H7 (cell line): Measurements from ENCODE around the gene CYB5R4. TPM values are rescaled to one million over a fixed set of nuclear protein-coding genes. Genes with fewer than 3 reads are reported as not detected.
A peak's percentile ranks its signal among the peaks of the same experiment; 100 is the strongest.

Source experiments
- DNase-seq: peaks from one replicate; pipeline ENCODE4 v3.0.0; 2012
- H3K27me3 ChIP-seq: 2 replicates; pipeline ENCODE4 v1.6.0; 2011; ENCODE audit warnings: mild to moderate bottlenecking, low read length; ENCODE audit not compliant: control insufficient read depth, insufficient read depth
- H3K36me3 ChIP-seq: replicated peaks from 2 replicates; pipeline ENCODE4 v1.5.1; 2011; ENCODE audit warnings: low read length; ENCODE audit not compliant: control insufficient read depth, insufficient read depth
- H3K4me3 ChIP-seq: 2 replicates; pipeline ENCODE4 v1.5.1; 2011; ENCODE audit warnings: low read depth, mild to moderate bottlenecking, control low read depth, low read length, moderate library complexity; ENCODE audit not compliant: insufficient read depth
- total RNA-seq: library from RNA; depleted of rRNA; stranded (reverse); fragments of >200 nt; shearing (Covaris generic); gene quantifications from 2 replicates; pipeline ENCODE4 v1.2.3, GENCODE V29; 2014

Gene CYB5R4
- total RNA-seq, 1 experiment from 2014 or later, result 12.2 TPM

DNA sequence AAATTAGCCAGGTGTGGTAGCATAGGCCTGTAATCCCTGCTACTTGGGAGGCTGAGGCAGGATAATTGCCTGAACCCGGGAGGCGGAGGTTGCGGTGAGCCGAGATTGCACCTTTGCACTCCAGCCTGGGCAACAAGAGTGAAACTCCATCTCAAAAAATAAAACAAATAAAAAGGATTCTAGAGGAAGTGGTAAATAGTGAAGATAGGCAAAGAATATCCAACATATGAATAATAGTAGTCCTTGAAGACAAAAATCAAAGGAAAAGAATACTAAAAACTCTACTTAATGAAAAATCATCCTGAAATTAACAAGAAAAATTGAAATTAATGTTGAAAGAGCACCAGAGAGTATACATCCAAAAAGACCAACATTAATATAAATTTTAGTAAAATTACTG lies 107.0 kb downstream of the CYB5R4 start:
- Histone ChIP-seq H3K27me3 (no peaks in the 10 kb centered on the region), H3K36me3 (no peaks in the 10 kb centered on the region), H3K4me3 (no peak overlapping the region)
- no peak for DNase-seq

DNA sequence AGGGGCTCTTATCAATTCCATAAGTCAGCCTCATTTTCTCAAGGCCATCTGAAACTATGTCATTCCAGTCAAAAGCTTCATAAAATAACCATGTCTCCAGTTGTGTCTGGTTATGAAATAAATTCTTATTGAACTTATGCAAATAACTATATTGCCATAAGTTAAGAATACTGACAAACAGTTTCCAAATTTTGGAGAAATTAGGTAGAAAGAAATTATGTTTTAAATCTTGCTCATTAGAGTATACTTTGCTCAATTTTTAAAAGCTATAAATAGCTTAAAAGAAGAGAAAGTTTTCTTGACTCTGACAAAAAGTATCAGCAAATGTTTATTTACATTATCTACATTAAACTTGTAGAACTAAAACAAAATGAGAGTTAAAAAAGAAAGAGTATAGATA lies 111.1 kb downstream of the CYB5R4 start:
- Histone ChIP-seq H3K27me3 (no peaks in the 10 kb centered on the region), H3K36me3 (no peaks in the 10 kb centered on the region; the same call in none of the 2 replicates), H3K4me3 (no peak overlapping the region)
- no peak for DNase-seq

DNA sequence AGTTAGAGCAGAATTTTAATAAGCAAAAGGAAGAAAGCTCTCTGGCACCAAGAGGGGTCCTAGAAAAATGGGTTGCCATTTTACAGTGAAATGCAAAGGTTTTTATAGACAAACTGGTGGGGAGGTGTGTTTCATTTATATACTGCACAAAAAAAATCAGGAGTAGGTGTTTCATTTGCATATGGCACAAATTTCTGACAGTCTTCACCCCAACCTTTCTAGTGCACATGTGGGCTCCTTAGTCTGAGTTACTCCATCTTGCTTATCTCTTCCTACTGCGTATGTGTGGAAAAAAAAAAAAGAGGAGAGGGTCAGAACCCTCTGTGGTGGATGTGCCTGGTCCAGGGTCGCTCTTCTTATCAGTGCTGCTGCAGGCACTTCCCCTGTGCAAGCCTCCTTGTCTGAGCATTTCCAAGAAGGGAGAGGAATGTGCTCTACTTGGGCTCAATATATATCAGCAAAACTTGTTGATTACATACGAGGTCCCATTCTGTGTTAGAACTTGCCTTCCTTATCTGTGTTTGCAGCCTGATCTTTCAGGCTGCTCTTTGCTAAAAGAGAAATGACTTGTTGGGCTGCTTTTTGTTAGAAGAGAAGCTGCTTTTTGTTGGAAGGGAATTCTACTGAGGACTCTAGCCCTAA lies 115.0 kb downstream of the CYB5R4 start:
- no peaks in the 10 kb centered on the region for H3K27me3 ChIP-seq
- H3K36me3 ChIP-seq, result no peaks in the 10 kb centered on the region; the same call in none of the 2 replicates
- H3K4me3 ChIP-seq, result no peak overlapping the region
- no peak for DNase-seq

DNA sequence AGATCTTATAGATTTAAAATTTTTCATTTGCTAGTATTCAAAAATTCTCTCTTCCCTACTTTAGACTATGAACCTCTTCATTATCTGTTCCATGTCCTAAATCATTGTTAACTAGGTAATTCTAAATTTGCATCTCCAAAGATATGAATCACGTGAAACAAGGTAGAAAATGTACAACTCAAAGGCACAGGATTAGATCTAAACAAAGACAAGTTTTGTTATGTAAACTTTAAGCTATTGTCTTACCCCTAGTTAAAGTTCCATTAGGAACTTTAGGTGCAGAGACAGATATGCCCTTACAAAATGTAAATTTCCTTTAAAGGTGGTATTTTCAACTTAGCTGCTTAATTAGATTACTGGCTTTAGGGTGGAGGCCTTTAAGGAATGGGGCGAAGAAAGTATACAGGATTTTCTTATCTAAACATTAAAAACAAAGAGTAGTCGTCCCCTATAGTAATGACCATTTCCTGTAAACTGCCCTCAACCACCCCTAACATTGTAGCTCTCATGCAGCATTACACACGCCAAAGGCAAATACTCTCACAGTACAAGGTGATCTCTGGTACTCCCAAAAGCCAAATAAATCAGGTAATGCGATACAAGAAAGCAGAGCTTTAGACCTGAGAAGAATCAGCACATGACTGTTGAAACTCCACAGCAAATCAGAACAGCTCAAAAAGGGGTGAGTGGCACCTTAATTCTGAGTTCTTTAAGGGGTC lies 116.7 kb downstream of the CYB5R4 start:
- DNase-seq, result peak; percentile 8
- Histone ChIP-seq H3K36me3 (no peaks in the 10 kb centered on the region; the same call in none of the 2 replicates), H3K4me3 (no peak overlapping the region), H3K27me3 (no peaks in the 10 kb centered on the region)

DNA sequence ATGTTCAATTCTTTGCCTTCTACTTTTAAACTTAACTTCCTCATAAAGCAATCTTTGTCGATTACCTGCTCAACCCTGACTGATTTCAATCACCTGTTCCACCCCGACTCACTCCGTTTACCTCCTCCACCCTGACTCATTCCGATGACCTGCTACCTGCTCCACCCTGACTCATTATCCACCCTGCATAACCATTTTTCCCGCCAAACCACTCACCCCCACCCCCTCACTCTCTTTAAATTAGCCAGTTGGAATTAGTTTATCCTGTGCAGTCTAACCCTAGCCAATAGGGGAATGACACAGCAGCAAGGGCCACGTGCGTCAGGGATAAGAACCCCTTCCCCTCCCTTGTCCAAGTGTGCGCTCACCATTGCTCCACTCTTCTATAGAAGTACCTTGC lies 117.4 kb downstream of the CYB5R4 start:
- Histone ChIP-seq H3K4me3 (no peak overlapping the region), H3K36me3 (no peaks in the 10 kb centered on the region; the same call in none of the 2 replicates), H3K27me3 (no peaks in the 10 kb centered on the region)
- DNase-seq, result no peak

DNA sequence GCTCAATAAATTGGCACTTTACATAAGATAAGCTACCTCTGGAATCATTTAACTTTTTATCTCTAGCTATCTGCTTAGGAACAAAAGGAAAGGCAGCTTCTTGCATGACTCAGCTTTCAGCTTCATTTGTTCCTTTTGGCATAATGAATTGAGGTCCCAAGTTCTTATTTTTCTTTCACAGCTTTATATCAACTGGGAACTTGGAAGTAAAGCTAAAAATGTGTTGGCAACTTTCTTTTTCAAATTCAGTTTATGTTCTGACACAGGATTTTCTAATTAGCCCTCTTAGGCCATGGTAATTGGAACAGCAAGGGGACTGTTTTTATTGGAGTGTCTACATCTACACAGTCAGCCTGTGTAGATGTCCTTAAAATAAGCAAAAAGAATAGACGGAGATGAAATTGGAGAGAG lies 118.8 kb downstream of the CYB5R4 start:
- DNase-seq, result no peak
- no peak overlapping the region for H3K4me3 ChIP-seq
- H3K27me3 ChIP-seq, result no peaks in the 10 kb centered on the region
- H3K36me3 ChIP-seq, result no peaks in the 10 kb centered on the region; the same call in 1 of the 2 replicates

DNA sequence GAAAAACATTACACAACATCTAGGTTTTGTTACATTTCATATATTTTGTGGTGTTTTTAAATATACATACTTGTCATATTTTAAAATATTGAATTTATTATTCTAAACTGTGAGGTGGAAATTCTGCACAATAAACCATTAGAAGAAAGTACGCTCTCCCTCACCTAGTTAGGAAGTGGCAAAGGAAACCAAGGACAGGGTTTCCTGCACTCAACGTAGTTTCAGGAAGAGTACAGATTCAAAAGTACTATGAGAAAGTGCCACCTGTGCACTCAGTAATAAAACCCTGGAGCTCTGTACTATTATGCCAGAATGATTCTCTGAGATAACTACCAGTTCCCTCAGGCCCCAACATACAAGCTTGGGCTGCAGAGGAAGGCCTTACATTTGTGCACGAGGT lies 119.5 kb downstream of the CYB5R4 start:
- H3K27me3 ChIP-seq, result no peaks in the 10 kb centered on the region
- H3K36me3 ChIP-seq, result no peaks in the 10 kb centered on the region; the same call in 1 of the 2 replicates
- no peak overlapping the region for H3K4me3 ChIP-seq
- no peak for DNase-seq

DNA sequence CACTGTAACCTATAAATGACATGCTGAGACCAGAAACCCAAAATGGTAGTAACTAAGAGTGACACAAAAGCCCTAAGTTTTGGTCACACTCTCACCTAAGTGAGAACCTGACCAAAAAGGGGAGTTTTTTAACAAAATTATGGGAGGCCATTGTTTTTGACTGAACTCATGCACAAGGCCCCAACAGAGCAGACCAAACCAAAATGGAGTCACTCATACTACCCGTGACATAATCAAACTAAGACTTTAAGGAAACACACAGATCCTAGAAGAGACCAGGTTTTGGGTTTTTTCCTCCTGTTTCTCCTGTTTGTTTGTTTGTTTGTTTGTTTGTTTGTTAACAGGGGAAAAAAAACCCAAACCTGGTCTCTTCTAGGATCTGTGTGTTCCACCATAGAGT lies 124.9 kb downstream of the CYB5R4 start:
- no peak overlapping the region for H3K4me3 ChIP-seq
- no peaks in the 10 kb centered on the region for H3K36me3 ChIP-seq
- H3K27me3 ChIP-seq, result no peaks in the 10 kb centered on the region
- no peak for DNase-seq

DNA sequence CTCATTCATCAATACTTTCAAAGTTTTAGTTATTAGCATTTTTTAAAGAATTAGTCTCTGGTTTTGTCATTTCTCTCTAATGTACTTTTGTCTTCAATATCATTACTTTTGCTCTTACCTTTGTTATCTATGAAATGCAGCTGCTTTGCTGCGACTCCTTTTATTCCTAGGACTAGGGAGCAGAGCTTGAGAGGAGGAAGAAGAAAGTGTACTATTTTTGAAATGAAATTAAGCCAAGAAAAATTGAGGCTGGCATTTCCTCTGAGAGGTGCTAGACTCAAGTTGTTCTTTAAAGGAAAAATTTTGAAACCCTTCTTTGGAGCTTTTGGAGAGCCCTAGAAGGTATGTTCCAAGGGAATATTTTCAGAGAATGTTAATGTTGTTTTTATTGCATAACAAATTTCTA lies 125.8 kb downstream of the CYB5R4 start:
- H3K27me3 ChIP-seq, result no peaks in the 10 kb centered on the region
- DNase-seq, result no peak
- no peak overlapping the region for H3K4me3 ChIP-seq
- H3K36me3 ChIP-seq, result no peaks in the 10 kb centered on the region

DNA sequence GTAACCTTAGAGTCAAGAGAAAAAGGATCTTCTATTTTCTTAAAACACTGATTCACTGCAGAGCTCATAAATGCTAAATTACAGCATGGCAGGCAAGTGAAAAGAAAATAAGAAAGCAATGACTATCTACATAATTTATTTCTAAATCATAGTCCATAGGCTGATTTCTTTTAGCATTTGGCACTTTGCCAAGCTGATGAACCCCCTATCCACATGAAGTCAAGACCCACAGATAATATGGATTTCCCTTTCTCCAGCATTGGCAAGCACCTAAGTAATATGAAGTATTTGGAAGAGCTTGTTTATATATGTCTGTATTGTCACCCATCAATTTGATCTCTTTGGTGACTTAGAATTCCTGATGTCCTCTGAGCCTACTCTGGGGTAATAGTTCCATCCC lies 126.2 kb downstream of the CYB5R4 start:
- Histone ChIP-seq H3K4me3 (no peak overlapping the region), H3K36me3 (no peaks in the 10 kb centered on the region), H3K27me3 (no peaks in the 10 kb centered on the region)
- DNase-seq, result no peak

DNA sequence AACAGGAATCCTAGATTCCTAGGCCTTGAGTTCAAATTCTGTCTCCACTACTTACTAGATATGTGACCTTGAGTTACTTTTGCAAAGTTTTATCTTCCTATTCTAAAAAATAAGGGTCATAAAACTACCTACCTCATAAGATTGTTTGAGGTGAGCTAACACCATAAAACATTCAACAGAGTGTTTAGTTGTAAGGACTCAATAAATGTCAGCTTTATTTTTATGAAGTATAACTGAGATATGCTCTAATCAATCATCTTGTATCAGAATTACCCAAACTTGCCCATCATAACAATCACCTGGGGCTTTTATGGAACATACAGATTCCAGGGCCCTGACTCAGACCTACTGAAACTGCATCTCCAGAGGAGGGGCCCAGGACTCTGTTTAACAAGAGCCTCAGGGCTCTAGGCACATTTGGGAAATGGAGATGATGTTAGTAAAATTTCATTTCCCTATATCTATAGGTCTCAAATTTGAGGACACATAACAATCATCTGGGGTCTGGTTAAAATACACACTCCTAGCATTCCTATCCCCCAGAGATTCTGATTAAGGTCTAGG lies 138.6 kb downstream of the CYB5R4 start:
- Histone ChIP-seq H3K27me3 (no peaks in the 10 kb centered on the region), H3K4me3 (no peak overlapping the region), H3K36me3 (no peaks in the 10 kb centered on the region)
- no peak for DNase-seq

DNA sequence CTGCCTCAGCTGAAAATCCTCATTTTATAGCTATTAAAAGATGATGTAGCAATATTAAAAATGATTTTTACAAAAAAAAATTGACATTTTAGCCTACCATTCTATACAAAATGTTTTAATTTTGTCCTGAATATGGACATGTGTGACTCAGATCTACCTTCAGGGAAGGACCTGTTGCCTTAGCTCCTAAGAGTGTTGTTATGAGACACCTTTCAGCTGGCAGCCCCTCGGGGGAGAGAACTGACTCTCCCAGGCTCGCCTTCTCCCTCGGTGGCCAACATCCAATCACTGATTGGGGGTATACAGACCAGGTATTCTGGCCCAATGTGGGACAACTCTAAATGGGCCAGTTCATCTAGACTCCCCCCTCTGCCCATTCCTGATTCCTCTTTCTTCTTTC lies 141.6 kb downstream of the CYB5R4 start:
- Histone ChIP-seq H3K4me3 (no peak overlapping the region), H3K27me3 (no peaks in the 10 kb centered on the region), H3K36me3 (no peaks in the 10 kb centered on the region)
- DNase-seq, result no peak

DNA sequence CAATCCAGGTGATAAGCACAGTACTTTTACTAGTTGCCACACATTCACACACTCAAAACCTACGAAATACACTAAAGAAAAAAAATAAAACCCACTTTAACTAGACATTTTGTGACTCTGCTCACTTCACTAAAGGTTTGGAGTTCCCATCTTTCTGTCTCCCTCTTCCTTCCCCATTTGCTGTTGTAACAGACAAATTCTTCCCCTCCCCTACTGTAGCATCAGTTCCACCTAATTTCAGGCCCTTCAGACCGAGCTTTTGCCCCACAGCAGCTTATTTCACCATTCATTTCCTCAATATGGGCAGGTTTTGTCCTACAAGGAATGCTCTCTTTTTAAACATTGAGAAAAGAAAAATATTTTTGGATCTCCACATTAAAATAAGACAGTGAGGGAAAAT lies 142.7 kb downstream of the CYB5R4 start:
- Histone ChIP-seq H3K36me3 (no peaks in the 10 kb centered on the region), H3K4me3 (no peak overlapping the region), H3K27me3 (no peaks in the 10 kb centered on the region)
- no peak for DNase-seq

DNA sequence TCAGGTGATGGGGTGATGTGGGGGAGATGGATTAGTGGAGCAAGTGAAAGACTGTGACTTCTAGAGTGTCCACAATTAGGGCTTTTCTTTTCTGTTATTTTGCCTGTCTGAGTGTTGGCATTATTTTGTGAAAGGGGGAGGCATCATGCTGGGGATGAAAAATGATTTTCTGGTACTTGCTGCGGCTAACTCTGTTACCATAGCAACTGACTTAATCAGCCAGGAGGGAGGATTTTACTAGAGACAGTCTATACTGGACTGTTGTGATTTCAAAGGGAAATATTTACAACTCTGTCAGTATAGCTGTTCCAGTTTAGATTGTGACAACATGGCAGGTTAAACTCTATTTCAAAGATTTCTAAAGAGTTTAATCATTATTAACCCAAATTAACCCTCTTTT lies 143.6 kb downstream of the CYB5R4 start:
- H3K27me3 ChIP-seq, result no peaks in the 10 kb centered on the region
- H3K4me3 ChIP-seq, result no peak overlapping the region
- H3K36me3 ChIP-seq, result no peaks in the 10 kb centered on the region
- DNase-seq, result no peak

DNA sequence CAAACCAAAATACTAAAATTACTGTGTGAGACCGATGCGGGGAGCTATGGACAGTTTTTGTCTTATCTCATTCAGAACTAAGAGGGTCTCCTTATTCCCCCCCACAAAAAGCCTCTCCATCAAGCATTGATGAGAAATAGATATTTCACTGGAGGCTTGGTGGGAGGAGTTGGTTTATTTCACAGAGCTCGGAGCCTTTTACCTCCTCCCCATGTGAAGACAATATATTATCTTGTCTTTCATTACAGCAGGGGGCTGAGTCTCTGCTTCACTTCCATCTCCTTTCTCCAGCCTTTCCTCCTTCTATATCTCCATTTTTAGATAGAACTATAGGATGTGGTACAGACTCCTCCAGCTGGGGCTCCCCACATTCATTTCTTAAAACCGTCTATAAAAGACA lies 144.2 kb downstream of the CYB5R4 start:
- Histone ChIP-seq H3K36me3 (no peaks in the 10 kb centered on the region), H3K4me3 (no peak overlapping the region), H3K27me3 (no peaks in the 10 kb centered on the region)
- DNase-seq, result no peak
